AG04450 (cell line): ENCODE results near the gene PEX3. TPM values are rescaled to one million over a fixed set of nuclear protein-coding genes. Genes with fewer than 3 reads are reported as not detected.

ENCODE experiments used
- CTCF ChIA-PET: fragments of 300-600, 350-600 bp; formaldehyde crosslinking; extraction: SDS; loops from one replicate; lab custom pipeline; 2022; ENCODE audit warnings: antibody characterized with exemption, inconsistent platforms; lab: Charles Lee
- POLR2A ChIA-PET: fragments of 350-600 bp; formaldehyde crosslinking; extraction: SDS; loops from one replicate; lab custom pipeline; 2021; ENCODE audit warnings: antibody characterized with exemption, inconsistent platforms; lab: Yijun Ruan, JAX
- DNase-seq: peaks from one replicate; pipeline ENCODE4 v3.0.0-alpha.2; 2011; ENCODE audit warnings: low read depth, low spot score
- H3K27ac ChIP-seq: one replicate; pipeline ENCODE4 v1.5.1; 2012; ENCODE audit warnings: low read depth, low read length, control low read depth
- H3K27me3 ChIP-seq: one replicate; pipeline ENCODE4 v1.6.0; 2012; ENCODE audit warnings: low read length; ENCODE audit not compliant: control insufficient read depth, insufficient read depth
- H3K4me3 ChIP-seq: 2 replicates; pipeline ENCODE4 v1.5.1; 2011; ENCODE audit warnings: mild to moderate bottlenecking, low read depth, low read length, control low read depth
- H3K9me3 ChIP-seq: 2 replicates; pipeline ENCODE4 v1.5.1; 2012; ENCODE audit warnings: low read length; ENCODE audit not compliant: control insufficient read depth, insufficient read depth
- polyA plus RNA-seq: library from polyadenylated mRNA; depleted of rRNA; stranded (reverse); fragments of >200 nt; gene quantifications from 2 replicates; pipeline ENCODE4 v1.2.3, GENCODE V29; 2011
- TF ChIP-seq, protein P1 (sequence below): IDR thresholded peaks from 2 replicates; pipeline ENCODE4 v1.5.1; 2011; ENCODE audit warnings: low read depth, low read length, control low read depth, inconsistent platforms

Gene PEX3
- polyA plus RNA-seq, 1 experiment, result 30.9 TPM

DNA sequence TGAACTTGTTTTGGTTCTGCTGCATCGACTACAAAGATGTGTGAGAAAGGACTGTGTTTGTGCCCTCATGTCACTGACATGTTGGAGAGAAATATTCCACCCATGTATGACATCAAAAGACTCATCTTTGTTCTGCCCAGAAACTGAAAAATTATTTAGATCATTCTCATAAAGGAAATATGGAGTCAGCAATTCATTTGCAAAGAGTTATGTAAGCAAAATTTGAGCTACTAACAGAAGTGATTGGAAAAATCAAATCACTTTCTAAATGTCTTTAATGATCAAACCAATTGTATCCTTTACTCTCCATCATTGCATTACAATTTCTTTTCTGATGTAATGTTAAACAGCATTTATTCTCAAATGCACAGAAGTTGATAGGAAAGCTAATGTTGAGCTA, 19.4 kb upstream of the PEX3 start:
- H3K27me3 ChIP-seq, result no peaks in the 10 kb centered on the region
- ChIA-PET CTCF (interaction anchor here (0.5 kb wide), 1 partner anchor 198 kb away, joined by 4 read pairs; no protein-coding TSS in a partner anchor), POLR2A (no interaction called here)
- H3K4me3 ChIP-seq, result no peak overlapping the region
- H3K9me3 ChIP-seq, result no peaks in the 10 kb centered on the region
- TF ChIP-seq, protein P1, sequence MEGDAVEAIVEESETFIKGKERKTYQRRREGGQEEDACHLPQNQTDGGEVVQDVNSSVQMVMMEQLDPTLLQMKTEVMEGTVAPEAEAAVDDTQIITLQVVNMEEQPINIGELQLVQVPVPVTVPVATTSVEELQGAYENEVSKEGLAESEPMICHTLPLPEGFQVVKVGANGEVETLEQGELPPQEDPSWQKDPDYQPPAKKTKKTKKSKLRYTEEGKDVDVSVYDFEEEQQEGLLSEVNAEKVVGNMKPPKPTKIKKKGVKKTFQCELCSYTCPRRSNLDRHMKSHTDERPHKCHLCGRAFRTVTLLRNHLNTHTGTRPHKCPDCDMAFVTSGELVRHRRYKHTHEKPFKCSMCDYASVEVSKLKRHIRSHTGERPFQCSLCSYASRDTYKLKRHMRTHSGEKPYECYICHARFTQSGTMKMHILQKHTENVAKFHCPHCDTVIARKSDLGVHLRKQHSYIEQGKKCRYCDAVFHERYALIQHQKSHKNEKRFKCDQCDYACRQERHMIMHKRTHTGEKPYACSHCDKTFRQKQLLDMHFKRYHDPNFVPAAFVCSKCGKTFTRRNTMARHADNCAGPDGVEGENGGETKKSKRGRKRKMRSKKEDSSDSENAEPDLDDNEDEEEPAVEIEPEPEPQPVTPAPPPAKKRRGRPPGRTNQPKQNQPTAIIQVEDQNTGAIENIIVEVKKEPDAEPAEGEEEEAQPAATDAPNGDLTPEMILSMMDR, result no peak
- H3K27ac ChIP-seq, result no peak overlapping the region
- no peak for DNase-seq

DNA sequence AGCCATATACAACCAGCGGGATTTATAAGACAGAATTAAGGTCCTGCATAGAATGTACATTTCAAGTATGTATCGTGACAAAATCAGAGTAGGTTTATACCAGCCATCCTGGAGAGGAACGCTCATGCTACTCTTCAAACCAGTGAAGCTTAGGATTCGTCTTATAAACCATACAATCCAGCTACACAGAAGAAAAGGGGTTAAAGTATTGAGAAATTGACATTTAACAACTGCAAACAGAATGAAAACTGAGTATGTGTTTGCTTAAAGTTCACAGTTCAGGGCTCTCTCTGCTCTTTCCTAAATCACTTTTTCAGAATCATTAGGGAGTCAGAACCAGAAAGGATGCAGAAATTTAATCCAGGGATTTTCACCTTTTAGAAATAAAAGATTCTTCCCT, 18.0 kb upstream of the PEX3 start:
- CTCF ChIA-PET, result interaction anchor here (1.9 kb wide), 1 partner anchor 739 kb away, joined by 8 read pairs; no protein-coding TSS in a partner anchor

DNA sequence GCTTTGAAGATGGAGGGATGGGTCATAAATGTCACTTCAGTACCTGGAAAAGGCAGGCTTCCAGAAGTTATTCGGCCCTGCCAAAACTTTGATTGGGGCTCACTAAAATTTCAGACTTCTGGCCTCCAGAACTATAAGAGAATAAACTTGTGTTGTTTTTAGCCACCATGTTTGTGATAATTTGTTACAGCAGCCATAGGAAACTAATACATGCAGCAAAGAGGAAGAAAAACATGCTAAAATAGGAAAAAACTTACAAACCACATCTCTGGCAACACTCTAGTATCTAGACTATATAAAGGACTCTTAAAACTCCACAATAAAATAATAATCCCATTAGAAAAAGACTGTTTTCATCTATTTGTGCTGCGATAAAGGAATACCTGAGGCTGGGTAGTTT, 9.6 kb upstream of the PEX3 start:
- no peak for DNase-seq
- ChIA-PET CTCF (interaction anchor here (2.7 kb wide), 1 partner anchor 14 kb away, joined by 15 read pairs; no protein-coding TSS in a partner anchor), POLR2A (no interaction called here)
- Histone ChIP-seq H3K27me3 (no peaks in the 10 kb centered on the region), H3K27ac (no peak overlapping the region), H3K9me3 (no peaks in the 10 kb centered on the region), H3K4me3 (no peak overlapping the region)
- TF ChIP-seq, protein P1, result no peak

More for the DNA sequence above, 18.0 kb upstream of the PEX3 start:
- no peak overlapping the region for H3K27ac ChIP-seq
- H3K27me3 ChIP-seq, result no peaks in the 10 kb centered on the region
- DNase-seq, result no peak
- H3K9me3 ChIP-seq, result no peaks in the 10 kb centered on the region
- no peak overlapping the region for H3K4me3 ChIP-seq
- POLR2A ChIA-PET, result no interaction called here
- TF ChIP-seq, protein P1, result no peak

DNA sequence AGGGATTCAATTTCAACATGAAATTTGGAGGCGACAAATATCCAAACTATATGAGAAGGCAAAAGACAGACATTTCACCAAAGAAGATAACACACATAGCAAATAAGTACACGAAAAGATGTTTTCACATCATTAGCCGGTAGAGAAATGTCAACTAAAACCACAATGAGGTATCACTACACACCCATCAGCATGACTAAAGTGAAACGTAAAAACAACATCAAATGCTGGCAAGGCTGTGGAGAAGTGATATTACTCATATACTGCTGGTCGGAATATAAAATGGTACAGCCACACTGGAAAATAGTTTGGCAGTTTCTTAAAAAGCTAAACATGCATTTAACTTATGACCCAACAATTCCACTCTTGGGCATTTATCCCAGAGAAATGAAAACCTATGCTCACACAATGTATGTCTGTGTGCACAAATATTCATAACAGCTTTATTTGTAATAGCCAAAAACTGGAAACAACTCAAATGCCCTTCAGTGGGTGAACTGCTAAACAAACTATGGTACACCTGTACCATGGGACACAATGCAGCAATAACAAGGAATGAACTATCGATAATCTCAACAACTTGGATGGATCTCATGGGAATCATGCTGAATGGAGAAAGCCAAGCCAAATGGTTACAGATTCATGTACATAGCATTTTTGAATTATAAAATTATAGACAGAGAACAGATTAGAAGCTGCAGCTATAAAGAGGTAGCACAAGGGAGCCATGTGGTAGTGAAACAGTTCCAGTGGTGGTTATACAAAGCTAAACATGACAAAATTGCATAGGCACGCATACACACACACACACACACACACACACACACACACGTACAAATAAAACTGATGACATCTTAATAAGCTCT, 8.7 kb upstream of the PEX3 start:
- no peak overlapping the region for H3K27ac ChIP-seq
- POLR2A ChIA-PET, result interaction anchor here (0.7 to 1.5 kb wide), 2 partner anchors 8 to 16 kb away, joined by 3 read pairs; partner anchors contain the start of genes ADAT2 and PEX3
- DNase-seq, result peak; percentile 36

More for the DNA sequence above, 8.7 kb upstream of the PEX3 start:
- CTCF ChIA-PET, result interaction anchor here (0.6 to 2.7 kb wide), 2 partner anchors 14 to 694 kb away, joined by 3 to 15 read pairs; no protein-coding TSS in a partner anchor
- no peaks in the 10 kb centered on the region for H3K27me3 ChIP-seq
- H3K9me3 ChIP-seq, result no peaks in the 10 kb centered on the region
- H3K4me3 ChIP-seq, result no peak overlapping the region
- TF ChIP-seq, protein P1, result no peak
